GM18502 (cell line): ENCODE results near the gene TANC1.

Experiments used
- ATAC-seq: cut with Tn5 transposase; IDR thresholded peaks from one replicate; pipeline ENCODE4 v1.9.1; 2021; ENCODE audit warnings: mild to moderate bottlenecking; ENCODE audit not compliant: unreplicated experiment, poor library complexity

TANC1 gene

GRCh38 chr2:159208438-159208837, 240.0 kb downstream of the TANC1 start:
- no peak for ATAC-seq

DNA sequence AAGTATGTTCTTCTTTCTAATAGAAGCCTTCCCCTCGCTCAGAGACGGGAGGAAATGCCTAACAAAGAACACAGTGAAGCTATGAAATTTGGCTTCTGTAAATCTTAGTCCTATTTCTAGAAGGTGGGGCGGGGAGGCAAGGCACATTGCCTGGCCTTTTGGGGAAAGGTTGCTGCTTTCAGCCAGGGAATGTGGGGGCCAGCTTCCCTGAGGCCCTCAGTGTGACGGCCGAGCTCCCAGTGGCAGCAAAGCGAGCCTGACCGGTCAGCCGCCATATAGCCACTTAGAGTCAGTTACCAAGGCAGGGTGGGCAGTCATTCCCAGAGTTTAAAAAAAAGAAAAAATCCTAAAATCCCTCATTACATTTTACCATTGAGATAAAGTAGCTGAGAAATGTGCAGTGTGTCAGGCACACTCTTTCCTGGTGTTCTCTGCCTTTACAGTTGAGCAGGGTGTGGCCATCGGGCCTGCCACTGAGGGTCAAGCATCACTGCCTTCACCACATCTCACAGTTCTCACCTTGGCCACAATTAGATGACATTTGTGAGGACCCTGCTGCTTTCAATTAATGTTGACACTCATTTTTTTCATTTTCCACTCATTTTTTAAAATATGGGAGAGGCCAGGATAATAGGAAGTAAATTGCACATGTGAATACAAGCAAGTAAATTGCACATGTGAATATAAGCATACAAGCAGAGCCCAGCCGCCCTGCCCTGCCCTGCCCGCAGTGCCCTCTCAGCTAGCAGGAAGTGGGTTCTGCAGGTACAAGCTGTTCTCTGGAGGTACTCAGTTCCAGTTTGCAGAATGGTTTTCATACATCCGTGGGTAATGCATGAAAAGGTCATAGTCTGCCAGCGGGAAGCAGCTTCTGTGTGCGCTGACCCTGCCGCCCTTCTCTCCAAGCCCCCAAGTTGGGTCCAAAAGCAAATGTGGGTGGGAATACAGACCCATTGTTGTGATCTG, 241.2 kb downstream of the TANC1 start:
- peak; percentile 78 for ATAC-seq

- no peak for ATAC-seq
These were observed 243.3 kb downstream of the TANC1 start for GRCh38 chr2:159211447-159212396.

DNA sequence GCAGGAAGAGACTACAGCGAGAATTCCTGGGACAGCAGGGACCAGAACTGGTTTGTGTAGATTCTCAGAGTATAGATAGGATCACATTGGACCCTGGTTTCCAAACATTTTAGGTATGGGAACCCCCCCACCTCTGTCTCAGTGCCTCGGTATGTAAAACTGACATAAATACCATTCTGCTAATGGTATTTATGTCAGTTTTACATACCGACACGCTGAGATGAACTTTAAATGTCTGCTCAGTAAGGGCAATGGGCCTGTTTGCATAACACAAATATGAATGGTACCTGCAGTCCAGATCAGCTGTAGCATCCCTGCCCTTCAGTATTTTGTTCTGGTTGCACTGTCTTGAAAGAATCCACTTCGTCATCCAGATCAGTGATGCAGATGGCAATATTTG, 244.9 kb downstream of the TANC1 start:
- ATAC-seq: no peak

DNA sequence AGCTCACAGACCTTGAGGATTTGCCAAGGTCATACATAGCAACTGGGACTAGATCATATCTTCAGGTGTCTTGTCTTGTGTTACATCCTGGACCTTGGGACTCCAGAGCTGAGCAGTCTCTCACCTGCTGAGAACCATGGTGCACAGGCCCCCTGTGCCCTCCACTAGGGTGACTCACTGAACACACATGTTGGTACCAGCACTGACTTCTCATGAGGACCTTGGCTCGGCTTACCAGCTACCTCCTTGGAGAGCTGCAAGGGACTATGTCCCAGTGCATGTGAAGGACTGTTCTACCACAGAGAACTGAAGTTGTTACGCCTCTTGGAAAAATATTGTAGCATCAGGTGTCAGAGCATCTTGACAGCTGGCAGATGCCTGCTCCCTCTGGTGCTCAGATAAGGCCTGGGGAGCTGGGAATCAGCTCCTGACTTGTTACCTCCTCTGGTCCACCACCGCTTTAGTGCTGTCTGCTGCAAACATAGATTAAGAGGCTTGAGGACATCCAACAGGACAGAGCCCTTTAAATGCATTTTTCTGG, 246.0 kb downstream of the TANC1 start:
- no peak for ATAC-seq

GRCh38 chr2:159215116-159215515, 246.7 kb downstream of the TANC1 start:
- ATAC-seq: no peak

DNA sequence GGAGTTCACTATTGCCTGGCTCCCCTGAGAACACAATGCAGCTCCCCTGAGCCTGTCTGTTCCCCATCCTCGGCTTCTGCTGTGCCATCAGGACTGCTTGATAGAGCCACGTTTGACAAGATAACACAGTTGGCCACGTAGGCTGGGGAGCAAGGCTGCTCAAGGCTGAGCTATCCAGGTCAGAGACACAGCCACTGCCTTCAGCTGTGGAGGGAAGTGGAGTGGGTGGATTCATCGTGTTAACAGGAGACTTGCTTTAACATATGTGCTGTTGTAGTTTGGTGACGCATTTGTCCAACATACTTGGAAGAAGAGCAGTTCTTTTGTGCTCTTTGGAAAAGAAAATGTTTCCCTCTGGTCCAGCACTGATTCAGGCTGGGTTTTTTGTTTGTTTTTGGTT, 249.2 kb downstream of the TANC1 start:
- no peak for ATAC-seq

DNA sequence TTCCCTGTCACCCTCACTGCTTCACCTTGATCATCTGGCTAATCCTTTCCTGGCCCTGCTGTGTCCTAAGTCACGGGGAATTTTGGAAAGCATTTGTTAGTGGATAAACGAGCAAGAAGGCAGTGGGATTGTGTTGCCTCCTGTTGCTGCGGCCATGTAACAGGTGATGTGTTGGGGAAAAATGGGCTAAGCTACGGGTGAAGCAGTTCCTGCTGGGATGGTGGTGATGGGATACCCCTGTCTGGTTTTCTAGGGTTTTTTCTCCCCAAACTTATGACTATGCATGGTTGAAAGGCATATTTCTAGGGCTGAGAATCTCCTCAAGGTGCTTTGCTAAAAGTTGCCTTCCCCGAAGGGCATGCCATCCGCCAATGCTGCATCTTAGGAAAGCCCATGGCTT, 249.9 kb downstream of the TANC1 start:
- no peak for ATAC-seq

DNA sequence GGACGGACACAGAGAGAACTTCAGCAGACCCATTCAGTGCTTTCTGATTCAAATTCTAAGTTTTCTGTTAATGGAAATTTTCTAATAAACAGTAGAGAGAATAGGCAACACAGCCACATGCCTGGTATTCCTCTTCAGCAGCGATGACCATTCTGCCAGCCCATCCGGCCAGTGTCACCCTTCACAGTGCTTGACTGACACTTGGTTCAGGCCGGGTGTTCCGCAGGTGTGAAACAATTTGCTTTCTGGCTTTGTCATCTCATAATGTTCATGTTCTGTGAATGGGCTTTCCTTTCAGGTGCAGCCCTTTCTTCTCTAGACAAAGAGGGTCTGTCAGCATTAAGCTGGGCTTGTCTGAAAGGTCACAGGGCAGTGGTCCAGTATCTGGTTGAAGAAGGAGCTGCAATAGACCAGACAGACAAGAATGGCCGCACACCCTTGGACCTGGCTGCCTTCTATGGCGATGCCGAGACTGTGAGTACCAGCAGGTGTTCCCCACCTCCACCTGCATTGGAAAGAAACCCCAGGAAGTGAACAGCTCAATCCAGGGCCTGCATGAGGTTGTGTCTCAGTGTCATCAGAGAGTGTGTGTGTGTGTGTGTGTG, 251.1 kb downstream of the TANC1 start:
- ATAC-seq: no peak

DNA sequence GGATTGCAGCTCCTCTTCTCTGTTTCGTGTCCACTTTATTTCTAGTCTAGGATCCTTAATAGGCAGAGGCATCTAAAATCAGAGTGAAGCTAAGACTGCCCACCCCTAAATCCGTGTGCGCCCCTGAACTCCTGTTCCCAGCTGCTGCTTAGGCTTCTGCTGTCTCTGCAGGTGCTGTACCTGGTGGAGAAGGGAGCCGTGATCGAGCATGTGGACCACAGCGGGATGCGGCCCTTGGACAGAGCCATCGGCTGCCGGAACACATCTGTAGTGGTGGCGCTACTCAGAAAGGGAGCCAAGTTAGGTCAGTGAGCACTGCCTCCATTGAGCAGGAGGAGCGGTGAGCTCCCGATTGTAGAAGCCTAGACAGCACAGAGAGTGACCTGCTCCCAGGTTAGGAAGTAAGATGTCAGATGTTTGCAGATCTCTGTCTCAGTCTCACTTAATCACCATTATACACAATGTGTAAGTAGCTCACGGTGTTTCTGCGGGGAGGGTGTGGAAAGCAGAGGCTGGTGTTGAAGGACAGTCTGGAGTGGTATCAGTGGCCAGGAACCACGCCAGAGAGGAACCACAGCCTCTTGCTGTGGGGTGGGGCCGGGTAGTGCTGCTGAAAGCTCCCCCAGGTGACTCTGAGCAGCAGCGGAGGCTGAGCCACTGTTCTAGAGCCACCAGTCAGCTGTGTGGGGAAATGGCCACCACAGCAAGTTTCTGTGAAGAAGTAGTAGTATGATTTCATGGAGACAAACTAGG, 255.8 kb downstream of the TANC1 start:
- ATAC-seq: no peak

- no peak for ATAC-seq
These were observed 256.9 kb downstream of the TANC1 start for GRCh38 chr2:159225025-159226016.

DNA sequence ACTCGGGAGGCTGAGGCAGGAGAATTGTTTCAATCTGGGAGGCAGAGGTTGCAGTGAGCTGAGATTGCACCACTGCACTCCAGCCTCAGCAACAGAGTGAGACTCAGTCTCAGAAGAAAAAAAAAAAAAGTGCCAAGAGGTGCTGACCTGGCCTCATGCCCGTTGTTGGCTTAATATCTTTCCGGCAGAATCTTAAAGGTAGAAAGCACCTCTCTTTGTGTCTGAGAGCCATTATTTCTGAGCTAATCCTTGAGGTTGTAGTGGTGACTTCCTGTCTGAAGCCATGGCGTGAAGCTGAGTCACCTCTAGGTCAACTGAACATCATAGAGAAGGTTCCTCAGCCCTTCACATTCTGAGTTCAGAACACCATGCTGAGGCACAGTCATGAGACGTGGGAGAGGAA, 257.6 kb downstream of the TANC1 start:
- ATAC-seq: peak; percentile 52

DNA sequence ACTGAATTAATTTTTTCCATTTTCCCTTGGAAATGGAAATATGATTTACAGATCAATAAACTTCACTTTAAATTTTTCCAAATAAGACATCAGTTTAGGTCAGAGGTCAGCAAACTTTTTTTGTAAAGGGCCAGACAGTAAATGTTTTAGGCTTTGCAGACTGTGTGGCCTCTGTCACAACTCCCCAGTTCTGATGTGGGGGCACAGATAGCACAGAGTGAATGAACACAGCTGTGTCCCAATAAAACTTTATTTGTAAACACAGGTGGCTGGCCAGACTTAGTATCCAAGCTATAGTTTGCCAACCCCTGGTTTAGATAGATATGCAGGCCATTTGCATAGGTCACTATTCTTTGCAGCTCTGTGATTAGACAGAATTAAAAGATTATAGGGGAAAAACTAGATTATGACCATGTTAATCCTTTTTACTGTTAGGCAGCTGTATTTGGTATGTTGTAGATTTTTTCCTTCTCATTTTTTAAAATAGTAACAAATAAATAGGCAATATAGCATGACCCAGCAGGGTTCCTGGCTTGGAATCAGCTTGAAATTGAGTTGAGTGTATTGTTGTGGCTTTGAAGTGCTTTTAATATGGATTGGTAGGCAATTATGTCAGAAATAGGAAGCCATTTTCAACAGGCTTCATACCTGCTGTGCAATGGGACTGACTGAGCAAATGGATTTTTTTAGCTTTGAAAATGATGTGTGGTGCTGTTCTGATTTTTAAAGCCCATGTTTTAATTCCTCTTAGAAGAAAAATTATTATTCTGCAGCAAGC, 258.4 kb downstream of the TANC1 start:
- no peak for ATAC-seq

DNA sequence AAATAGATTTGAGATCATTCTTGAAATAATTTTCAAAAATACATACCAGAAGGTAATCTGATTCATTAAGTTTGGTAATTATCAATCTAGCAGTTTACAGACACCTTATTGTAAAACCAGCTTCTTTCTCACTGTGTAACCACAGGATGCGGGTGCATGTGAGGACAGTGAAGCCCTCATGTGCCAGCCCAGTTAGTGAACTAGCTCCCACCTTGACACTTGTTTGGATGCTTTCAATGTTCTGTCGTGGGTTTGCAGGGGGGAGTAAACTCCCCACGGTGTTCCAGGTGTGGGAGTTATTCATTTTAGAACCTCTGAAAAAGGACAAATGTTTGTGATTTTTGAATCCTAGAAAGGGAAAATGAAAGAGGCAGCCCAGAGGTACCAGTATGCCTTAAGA, 259.0 kb downstream of the TANC1 start:
- ATAC-seq: no peak

GRCh38 chr2:159228081-159228581, 259.7 kb downstream of the TANC1 start:
- ATAC-seq: no peak

DNA sequence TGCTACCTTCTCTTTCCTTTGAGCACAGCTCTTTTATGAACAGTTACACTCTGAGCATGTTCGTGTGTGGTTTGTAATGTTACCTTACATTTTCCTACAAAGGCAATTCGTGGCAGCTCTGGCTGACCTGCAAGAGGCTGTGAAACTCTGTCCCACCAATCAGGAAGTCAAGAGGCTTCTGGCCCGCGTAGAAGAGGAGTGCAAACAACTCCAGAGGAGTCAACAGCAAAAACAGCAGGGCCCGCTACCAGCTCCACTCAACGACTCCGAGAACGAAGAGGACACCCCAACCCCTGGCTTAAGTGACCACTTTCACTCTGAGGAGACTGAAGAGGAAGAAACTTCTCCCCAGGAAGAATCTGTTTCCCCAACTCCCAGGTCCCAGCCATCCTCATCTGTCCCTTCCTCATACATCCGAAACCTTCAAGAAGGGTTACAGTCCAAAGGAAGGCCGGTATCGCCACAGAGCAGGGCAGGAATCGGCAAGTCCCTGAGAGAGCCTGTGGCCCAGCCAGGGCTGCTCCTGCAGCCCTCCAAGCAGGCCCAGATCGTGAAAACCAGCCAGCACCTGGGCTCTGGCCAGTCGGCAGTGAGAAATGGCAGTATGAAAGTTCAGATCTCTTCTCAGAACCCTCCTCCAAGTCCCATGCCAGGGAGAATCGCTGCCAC, 261.2 kb downstream of the TANC1 start:
- ATAC-seq: no peak
